H1 (cell line): ENCODE results near the gene DYNLT1. TPM values are rescaled to one million over a fixed set of nuclear protein-coding genes. Genes with fewer than 3 reads are reported as not detected.

Source experiments
- CTCF ChIA-PET: fragments of 300-600 bp; sonication (Branson Sonifier 250); formaldehyde crosslinking; loops from one replicate; lab custom pipeline; 2021; ENCODE audit not compliant: partially characterized antibody; lab: Charles Lee
- POLR2A ChIA-PET: fragments of 300-600 bp; sonication (Branson Sonifier 250); formaldehyde crosslinking; loops from one replicate; lab custom pipeline; 2021; ENCODE audit warnings: inconsistent platforms; ENCODE audit not compliant: partially characterized antibody; lab: Charles Lee
- DNase-seq, 2 experiments: peaks; one replicate each; pipeline versions ENCODE4 v3.0.0 to v3.0.0-alpha.2; 2010 to 2022; ENCODE audit warnings: low spot score in 2 of 2, low read depth in 1 of 2, mixed read lengths in 1 of 2
- FAIRE-seq: peaks from 2 replicates; lab custom pipeline; 2011; peaks lifted over from hg19 to GRCh38; lab: Jason Lieb, UNC
- H2AFZ ChIP-seq: 2 replicates; pipeline ENCODE4 v1.8.1; 2012; ENCODE audit warnings: low read length, inconsistent platforms
- H2AK5ac ChIP-seq: 2 replicates; pipeline ENCODE4 v1.6.1; 2013; ENCODE audit warnings: low read depth, low read length
- H2BK120ac ChIP-seq: replicated peaks from 2 replicates; pipeline ENCODE3; 2013; ENCODE audit warnings: low read depth, low read length, inconsistent platforms
- H2BK12ac ChIP-seq: 2 replicates; pipeline ENCODE4 v1.6.1; 2013; ENCODE audit warnings: low read depth, low read length
- H2BK15ac ChIP-seq: 2 replicates; pipeline ENCODE4 v1.6.1; 2013; ENCODE audit warnings: low read length
- H2BK20ac ChIP-seq: 2 replicates; pipeline ENCODE4 v1.6.1; 2013; ENCODE audit warnings: low read length
- H2BK5ac ChIP-seq: 2 replicates; pipeline ENCODE4 v1.6.1; 2013; ENCODE audit warnings: low read depth, low read length
- H3K14ac ChIP-seq: 2 replicates; pipeline ENCODE4 v1.6.1; 2013; ENCODE audit warnings: inconsistent platforms; ENCODE audit not compliant: insufficient read length
- H3K18ac ChIP-seq: 2 replicates; pipeline ENCODE4 v1.6.1; 2013; ENCODE audit warnings: low read length; ENCODE audit errors: extremely low read depth
- H3K23ac ChIP-seq: 2 replicates; pipeline ENCODE4 v1.6.1; 2013; ENCODE audit warnings: inconsistent platforms; ENCODE audit not compliant: insufficient read length
- H3K23me2 ChIP-seq: 2 replicates; pipeline ENCODE4 v1.6.1; 2013; ENCODE audit warnings: low read depth, low read length
- H3K27ac ChIP-seq: 2 replicates; pipeline ENCODE4 v1.6.1; 2011; ENCODE audit warnings: low read depth, low read length, inconsistent platforms
- H3K27me3 ChIP-seq, 4 experiments: replicated peaks in 1 of 4; 1 replicate in 1 of 4; 2 replicates in 3 of 4; pipeline versions ENCODE4 v1.6.1 to v1.8.1; 2011 to 2013; ENCODE audit warnings: low read length in 3 of 4, mild to moderate bottlenecking in 3 of 4, inconsistent platforms in 2 of 4, mixed read lengths in 2 of 4, moderate library complexity in 1 of 4; ENCODE audit not compliant: control insufficient read depth in 3 of 4, insufficient read depth in 3 of 4; ENCODE audit errors: extremely low read depth in 1 of 4
- H3K36me3 ChIP-seq, 4 experiments: 2 replicates each; pipeline versions ENCODE4 v1.6.1 to v1.8.1; 2011 to 2013; ENCODE audit warnings: mild to moderate bottlenecking in 4 of 4, low read length in 3 of 4, moderate library complexity in 2 of 4, control low read depth in 1 of 4, inconsistent platforms in 1 of 4; ENCODE audit not compliant: insufficient read depth in 4 of 4, control insufficient read depth in 2 of 4
- H3K4ac ChIP-seq: replicated peaks from 2 replicates; pipeline ENCODE3; 2013; ENCODE audit warnings: low read length, low read depth, mixed read lengths, inconsistent platforms; ENCODE audit not compliant: insufficient read length
- H3K4me1 ChIP-seq, 4 experiments: replicated peaks in 1 of 4; 1 replicate in 1 of 4; 2 replicates in 3 of 4; pipeline versions ENCODE4 v1.6.1 to v1.8.1; 2011 to 2013; ENCODE audit warnings: low read length in 3 of 4, inconsistent platforms in 2 of 4, mixed read lengths in 1 of 4; ENCODE audit not compliant: insufficient read depth in 4 of 4, control insufficient read depth in 3 of 4
- H3K4me2 ChIP-seq, 2 experiments: 2 replicates each; pipeline versions ENCODE4 v1.6.1 to v1.8.1; 2011 to 2013; ENCODE audit warnings: low read depth in 2 of 2, low read length in 2 of 2, control low read depth in 1 of 2, inconsistent platforms in 1 of 2, mild to moderate bottlenecking in 1 of 2; ENCODE audit not compliant: insufficient read depth in 1 of 2
- H3K4me3 ChIP-seq, 4 experiments: fragments of 200-600, 300-600 bp in 1 of 4; sonication (generic), shearing (Covaris generic), sonication (Bioruptor Twin) in 1 of 4; 2 replicates each; pipeline versions ENCODE4 v1.5.1 to v1.8.1; 2011 to 2016; ENCODE audit warnings: low read length in 4 of 4, low read depth in 3 of 4, control low read depth in 2 of 4, inconsistent platforms in 2 of 4, mild to moderate bottlenecking in 2 of 4, mixed read lengths in 1 of 4, moderate library complexity in 1 of 4; ENCODE audit not compliant: insufficient read depth in 2 of 4; ENCODE audit errors: extremely low read depth in 1 of 4
- H3K56ac ChIP-seq: replicated peaks from 2 replicates; pipeline ENCODE3; 2013; ENCODE audit warnings: low read depth, mild to moderate bottlenecking, mixed read lengths, low read length, inconsistent platforms; ENCODE audit not compliant: insufficient read length
- H3K79me1 ChIP-seq: 2 replicates; pipeline ENCODE4 v1.6.1; 2013; ENCODE audit warnings: low read depth, low read length, control low read depth
- H3K79me2 ChIP-seq, 2 experiments: 2 replicates each; pipeline versions ENCODE4 v1.6.1 to v1.8.1; 2012 to 2013; ENCODE audit warnings: low read length in 2 of 2, mild to moderate bottlenecking in 2 of 2, inconsistent platforms in 1 of 2; ENCODE audit not compliant: insufficient read depth in 2 of 2, control insufficient read depth in 1 of 2
- H3K9ac ChIP-seq, 4 experiments: replicated peaks in 1 of 4; 1 replicate in 1 of 4; 2 replicates in 3 of 4; pipeline versions ENCODE4 v1.6.1 to v1.8.1; 2011 to 2013; ENCODE audit warnings: low read depth in 3 of 4, low read length in 3 of 4, control low read depth in 2 of 4, mild to moderate bottlenecking in 2 of 4, moderate library complexity in 2 of 4, inconsistent platforms in 1 of 4; ENCODE audit errors: extremely low read depth in 1 of 4
- H3K9me3 ChIP-seq, 2 experiments: 2 replicates each; pipeline versions ENCODE4 v1.6.1 to v1.8.1; 2012 to 2013; ENCODE audit warnings: mild to moderate bottlenecking in 2 of 2, moderate library complexity in 2 of 2, control low read depth in 1 of 2, inconsistent platforms in 1 of 2, low read depth in 1 of 2, low read length in 1 of 2, mixed read lengths in 1 of 2; ENCODE audit not compliant: insufficient read depth in 2 of 2
- H4K20me1 ChIP-seq, 2 experiments: replicated peaks in 1 of 2; 2 replicates each; pipeline versions ENCODE3 to v1.8.1; 2011 to 2013; ENCODE audit warnings: inconsistent platforms in 2 of 2, low read length in 2 of 2, mild to moderate bottlenecking in 1 of 2; ENCODE audit not compliant: insufficient read depth in 2 of 2, control insufficient read depth in 1 of 2
- H4K5ac ChIP-seq: 2 replicates; pipeline ENCODE4 v1.6.1; 2013; ENCODE audit warnings: low read length, low read depth, mixed read lengths, inconsistent platforms; ENCODE audit not compliant: insufficient read length
- H4K8ac ChIP-seq: 2 replicates; pipeline ENCODE4 v1.8.0; 2013; ENCODE audit warnings: mild to moderate bottlenecking, moderate library complexity, low read length, inconsistent platforms; ENCODE audit not compliant: insufficient read depth; ENCODE audit errors: extremely low read depth
- H4K91ac ChIP-seq: replicated peaks from 2 replicates; pipeline ENCODE3; 2013; ENCODE audit warnings: low read length, mixed read lengths, inconsistent platforms; ENCODE audit not compliant: insufficient read length
- HDAC6 ChIP-seq: IDR thresholded peaks from one replicate; pipeline ENCODE4 v1.7.1; 2012; ENCODE audit warnings: low read depth, mild to moderate bottlenecking, inconsistent platforms, low read length, moderate library complexity
- JUN ChIP-seq: IDR thresholded peaks from 2 replicates; pipeline ENCODE4 v1.6.1; 2011; ENCODE audit warnings: low read depth, mild to moderate bottlenecking, improper control_type of control experiment, low read length
- TBP ChIP-seq: IDR thresholded peaks from 2 replicates; pipeline ENCODE4 v1.6.1; 2011; ENCODE audit warnings: low read depth, low read length, improper control_type of control experiment
- whole genome bisulfite sequencing, 2 experiments: shearing (Covaris generic) in 1 of 2; methylation state at CpG; one replicate each; pipeline versions ENCODE4 v1.1.6 to v1.1.7; 2013 to 2015; ENCODE audit warnings: low lambda C conversion rate in 2 of 2, mixed read lengths in 2 of 2, inconsistent platforms in 1 of 2, low coverage in 1 of 2, missing lambda C conversion rate in 1 of 2; ENCODE audit not compliant: insufficient replicate concordance in 2 of 2, insufficient coverage in 1 of 2, insufficient read length in 1 of 2; ENCODE audit errors: extremely low coverage in 1 of 2, missing lambda C conversion rate in 1 of 2; 5-methylcytosine and 5-hydroxymethylcytosine counted together
- polyA plus RNA-seq, 7 experiments: library from polyadenylated mRNA; depleted of rRNA in 3 of 7; stranded (reverse) in 5 of 7; unstranded in 2 of 7; fragments of >200 nt in 5 of 7; fragments of 200-250 nt in 2 of 7; gene quantifications; 1 replicate in 5 of 7; 2 replicates in 1 of 7; 4 replicates in 1 of 7; pipeline versions ENCODE4 v1.2.1 to v1.2.3, GENCODE V29; 2011 to 2013; ENCODE audit warnings: missing spikeins in 2 of 7, mixed read lengths in 2 of 7
- total RNA-seq: library from RNA; stranded (reverse); fragmentation: NEBNext Ultra II Directional; extraction: Animal tissue kit (Norgen Biotek cat#: 25700); gene quantifications from 2 replicates; pipeline ENCODE4 v1.2.1, GENCODE V29; 2021

Gene DYNLT1
- total and polyA plus RNA-seq, 2 of the 8 experiments (the other 6 are each of a cell fraction or from before 2014, with no cell fraction given), result 119 to 245 TPM

GRCh38 chr6:158627168-158627939 is 17.2 kb downstream of the DYNLT1 start:
- no peak overlapping the region for H3K4me2 ChIP-seq
- H3K36me3 ChIP-seq, result peaks cover 2 to 42% (median 22%) of the 10 kb centered on the region in 4 experiments; a peak in 7 of 8 replicates
- H3K4ac ChIP-seq, result no peak overlapping the region
- H3K18ac ChIP-seq, result no peak overlapping the region
- peak overlapping the region; percentile 35; the same call in 1 of the 2 replicates for H4K8ac ChIP-seq
- H3K56ac ChIP-seq, result peak overlapping the region; percentile 60
- H3K23ac ChIP-seq, result no peak overlapping the region
- H3K9ac ChIP-seq, result no peak overlapping the region
- TF ChIP-seq JUN (no peak), TBP (no peak), HDAC6 (no peak)
- TF ChIP-seq, all 59 proteins: peak for 0
- no peak overlapping the region for H3K4me3 ChIP-seq
- peaks cover 2% of the 10 kb centered on the region for H3K79me1 ChIP-seq
- peaks cover 0 to 7% (median 0%) of the 10 kb centered on the region in 4 experiments; a peak in 3 of 7 replicates for H3K4me1 ChIP-seq
- FAIRE-seq (no peak), DNase-seq (no peak)
- H4K91ac ChIP-seq, result no peak overlapping the region
- peak overlapping the region; percentile 1; the same call in 1 of the 2 replicates for H2BK5ac ChIP-seq
- peak overlapping the region; percentile 42; the same call in 1 of the 2 replicates for H2AK5ac ChIP-seq
- H3K23me2 ChIP-seq, result peaks cover 6% of the 10 kb centered on the region; the same call in 1 of the 2 replicates
- no peak overlapping the region for H2BK15ac ChIP-seq
- H3K9me3 ChIP-seq, result no peaks in the 10 kb centered on the region
- no peak overlapping the region for H2BK12ac ChIP-seq
- 90% methylated on average over 20 of the region's 20 CpGs; no CpG with 5 or more reads in 1 of the 2 experiments for WGBS, 2 experiments
- H3K27me3 ChIP-seq, result no peaks in the 10 kb centered on the region
- ChIA-PET POLR2A (interaction anchor here (2.2 kb wide), 1 partner anchor 15 kb away, joined by 13 read pairs; no protein-coding TSS in a partner anchor), CTCF (interaction anchor here (0.6 to 1.6 kb wide), 6 partner anchors 16 to 506 kb away, joined by 3 to 10 read pairs (median 3); no protein-coding TSS in a partner anchor)
- no peak overlapping the region for H2AFZ ChIP-seq
- H4K5ac ChIP-seq, result no peak overlapping the region
- no peak overlapping the region for H2BK20ac ChIP-seq
- no peak overlapping the region for H3K27ac ChIP-seq
- H4K20me1 ChIP-seq, result peaks cover 3 to 9% of the 10 kb centered on the region in 2 experiments
- H3K14ac ChIP-seq, result no peak overlapping the region
- H3K79me2 ChIP-seq, result no peaks in the 10 kb centered on the region
- no peak overlapping the region for H2BK120ac ChIP-seq
